Loucy (cell line): ENCODE results near the gene SMIM23.

Source experiments
- H2AFZ ChIP-seq: fragments of 200-600 bp; sonication (generic); 2 replicates; pipeline ENCODE4 v1.6.0; 2016; ENCODE audit warnings: antibody characterized with exemption, mild to moderate bottlenecking, low read length, moderate library complexity
- H3F3A ChIP-seq: fragments of 200-600 bp; 2 replicates; pipeline ENCODE4 v1.6.0; 2016; ENCODE audit warnings: antibody characterized with exemption, low read depth, mild to moderate bottlenecking
- H3K27me3 ChIP-seq: fragments of 200-600 bp; sonication (generic); 2 replicates; pipeline ENCODE4 v1.6.1; 2014; ENCODE audit warnings: low read length, mild to moderate bottlenecking; ENCODE audit not compliant: insufficient read depth, poor library complexity, severe bottlenecking
- H3K36me3 ChIP-seq: fragments of 200-600 bp; sonication (generic); 2 replicates; pipeline ENCODE4 v1.6.1; 2016; ENCODE audit warnings: low read length; ENCODE audit not compliant: insufficient read depth
- H3K4me1 ChIP-seq: fragments of 200-600 bp; sonication (generic); 2 replicates; pipeline ENCODE4 v1.5.1; 2014; ENCODE audit warnings: low read length, mild to moderate bottlenecking; ENCODE audit not compliant: insufficient read depth, poor library complexity, severe bottlenecking
- H3K4me2 ChIP-seq: fragments of 200-600 bp; sonication (generic); 2 replicates; pipeline ENCODE4 v1.6.0; 2014; ENCODE audit warnings: antibody characterized with exemption, low read length, low read depth, mild to moderate bottlenecking; ENCODE audit not compliant: poor library complexity, severe bottlenecking
- H3K4me3 ChIP-seq: fragments of 200-600 bp; sonication (generic); 2 replicates; pipeline ENCODE4 v1.5.1; 2014; ENCODE audit warnings: low read length, mild to moderate bottlenecking, mixed read lengths; ENCODE audit not compliant: poor library complexity, severe bottlenecking
- H3K79me2 ChIP-seq: fragments of 200-600 bp; sonication (generic); 2 replicates; pipeline ENCODE4 v1.6.1; 2014; ENCODE audit warnings: low read length; ENCODE audit not compliant: insufficient read depth
- H3K9ac ChIP-seq: fragments of 200-600 bp; sonication (generic); 2 replicates; pipeline ENCODE4 v1.6.0; 2014; ENCODE audit warnings: mild to moderate bottlenecking, low read depth, low read length, moderate library complexity; ENCODE audit not compliant: poor library complexity, severe bottlenecking
- H3K9me2 ChIP-seq: fragments of 200-600 bp; sonication (generic); replicated peaks from 2 replicates; pipeline ENCODE4 v1.6.1; 2016; ENCODE audit warnings: low read depth, low read length, mixed read lengths
- H3K9me3 ChIP-seq: fragments of 200-600 bp; sonication (generic); 2 replicates; pipeline ENCODE4 v1.6.1; 2014; ENCODE audit warnings: mild to moderate bottlenecking, antibody characterized with exemption, low read length, low read depth; ENCODE audit not compliant: insufficient read depth
- H4K20me1 ChIP-seq: fragments of 200-600 bp; sonication (generic); 2 replicates; pipeline ENCODE4 v1.6.0; 2014; ENCODE audit warnings: antibody characterized with exemption, low read length, mild to moderate bottlenecking; ENCODE audit not compliant: insufficient read depth, poor library complexity, severe bottlenecking
- EZH2phosphoT487 ChIP-seq: fragments of 200-600 bp; IDR thresholded peaks from 2 replicates; pipeline ENCODE4 v1.6.1; 2018; ENCODE audit warnings: antibody characterized with exemption, mild to moderate bottlenecking, moderate library complexity, borderline replicate concordance
- TF ChIP-seq, protein P1 (sequence below): fragments of 200-600 bp; sonication (generic); conservative IDR thresholded peaks from 2 replicates; pipeline ENCODE4 v1.5.1; 2014; ENCODE audit warnings: mild to moderate bottlenecking, antibody characterized with exemption, low read length

The SMIM23 gene

DNA sequence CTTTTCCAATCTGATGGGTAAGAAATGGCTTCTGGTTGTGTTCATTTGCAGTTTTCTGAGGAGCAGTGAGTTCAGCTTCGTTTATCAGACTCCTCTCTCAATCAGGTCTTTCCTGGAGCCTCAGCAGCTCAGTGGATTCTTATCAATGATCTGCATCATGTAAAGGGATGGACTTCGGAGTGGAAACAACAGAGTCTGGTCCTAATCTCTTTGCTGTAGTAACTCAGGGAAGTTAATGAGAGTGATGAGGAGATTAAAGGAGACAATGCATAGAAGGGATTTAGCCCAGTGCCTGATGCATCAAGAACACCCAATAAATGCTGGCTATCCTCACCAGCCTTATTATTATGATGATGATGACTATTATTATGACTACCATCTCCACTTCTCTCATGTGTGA is 47.2 kb downstream of the SMIM23 start:
- no peak for TF ChIP-seq EZH2phosphoT487
- TF ChIP-seq, protein P1, sequence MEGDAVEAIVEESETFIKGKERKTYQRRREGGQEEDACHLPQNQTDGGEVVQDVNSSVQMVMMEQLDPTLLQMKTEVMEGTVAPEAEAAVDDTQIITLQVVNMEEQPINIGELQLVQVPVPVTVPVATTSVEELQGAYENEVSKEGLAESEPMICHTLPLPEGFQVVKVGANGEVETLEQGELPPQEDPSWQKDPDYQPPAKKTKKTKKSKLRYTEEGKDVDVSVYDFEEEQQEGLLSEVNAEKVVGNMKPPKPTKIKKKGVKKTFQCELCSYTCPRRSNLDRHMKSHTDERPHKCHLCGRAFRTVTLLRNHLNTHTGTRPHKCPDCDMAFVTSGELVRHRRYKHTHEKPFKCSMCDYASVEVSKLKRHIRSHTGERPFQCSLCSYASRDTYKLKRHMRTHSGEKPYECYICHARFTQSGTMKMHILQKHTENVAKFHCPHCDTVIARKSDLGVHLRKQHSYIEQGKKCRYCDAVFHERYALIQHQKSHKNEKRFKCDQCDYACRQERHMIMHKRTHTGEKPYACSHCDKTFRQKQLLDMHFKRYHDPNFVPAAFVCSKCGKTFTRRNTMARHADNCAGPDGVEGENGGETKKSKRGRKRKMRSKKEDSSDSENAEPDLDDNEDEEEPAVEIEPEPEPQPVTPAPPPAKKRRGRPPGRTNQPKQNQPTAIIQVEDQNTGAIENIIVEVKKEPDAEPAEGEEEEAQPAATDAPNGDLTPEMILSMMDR = no peak
- Histone ChIP-seq H3K9me2 (no peaks in the 10 kb centered on the region), H3K4me2 (no peak overlapping the region), H4K20me1 (no peaks in the 10 kb centered on the region), H3F3A (no peaks in the 10 kb centered on the region), H3K9me3 (no peaks in the 10 kb centered on the region), H3K79me2 (no peaks in the 10 kb centered on the region), H3K4me3 (no peak overlapping the region), H2AFZ (no peak overlapping the region), H3K36me3 (no peaks in the 10 kb centered on the region), H3K9ac (no peak overlapping the region), H3K4me1 (peaks cover 9% of the 10 kb centered on the region), H3K27me3 (no peaks in the 10 kb centered on the region)

DNA sequence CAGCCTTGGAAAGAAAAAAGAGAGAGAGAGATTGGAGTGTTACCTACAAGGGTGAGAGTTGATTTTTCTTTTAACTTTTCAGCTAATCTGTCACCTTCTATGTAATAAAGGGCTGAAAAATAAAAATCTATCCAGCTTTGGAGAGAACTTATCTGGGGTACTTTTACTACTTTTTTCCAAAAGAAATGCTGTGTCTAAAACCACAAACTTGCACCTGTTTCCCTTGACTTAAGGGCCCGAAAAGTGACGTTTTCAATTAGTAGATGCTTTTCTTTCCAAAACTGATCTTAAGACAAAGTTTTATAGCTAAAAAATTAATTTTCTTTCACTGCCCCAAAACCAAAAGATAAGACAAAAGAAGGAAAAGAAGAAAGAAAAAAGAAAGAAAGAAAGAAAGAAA is 48.8 kb downstream of the SMIM23 start:
- no peaks in the 10 kb centered on the region for H3F3A ChIP-seq
- no peak overlapping the region for H3K4me3 ChIP-seq
- no peaks in the 10 kb centered on the region for H3K79me2 ChIP-seq
- no peaks in the 10 kb centered on the region for H3K36me3 ChIP-seq
- no peak overlapping the region for H3K4me2 ChIP-seq
- TF ChIP-seq EZH2phosphoT487 = no peak
- TF ChIP-seq, protein P1 = no peak
- no peak overlapping the region for H2AFZ ChIP-seq
- H3K4me1 ChIP-seq = peaks cover 9% of the 10 kb centered on the region
- no peak overlapping the region for H3K9ac ChIP-seq
- no peaks in the 10 kb centered on the region for H3K27me3 ChIP-seq
- no peaks in the 10 kb centered on the region for H4K20me1 ChIP-seq
- no peaks in the 10 kb centered on the region for H3K9me2 ChIP-seq
- no peaks in the 10 kb centered on the region for H3K9me3 ChIP-seq

DNA sequence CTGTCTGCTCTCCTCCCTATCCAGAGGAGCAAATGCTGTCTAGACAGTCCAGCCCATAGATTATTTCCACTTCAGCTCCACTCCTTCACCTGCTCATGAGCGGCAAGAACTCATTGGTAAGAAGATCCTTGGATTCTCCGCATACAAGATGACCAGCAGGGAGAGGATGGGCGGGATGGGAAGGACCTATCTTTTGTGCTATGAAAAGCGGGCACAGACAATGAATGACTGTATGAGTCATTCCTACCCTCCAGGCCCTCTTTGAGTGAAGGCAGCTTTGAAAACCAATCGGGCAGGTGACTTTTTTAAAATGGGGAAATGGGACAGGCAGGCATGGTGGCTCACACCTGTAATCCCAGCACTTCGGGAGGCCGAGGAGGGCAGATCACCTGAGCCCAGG is 49.4 kb downstream of the SMIM23 start:
- no peaks in the 10 kb centered on the region for H3F3A ChIP-seq

More for the DNA sequence above, 49.4 kb downstream of the SMIM23 start:
- H3K9me2 ChIP-seq = no peaks in the 10 kb centered on the region
- no peaks in the 10 kb centered on the region for H3K36me3 ChIP-seq
- H3K4me2 ChIP-seq = no peak overlapping the region
- H3K4me1 ChIP-seq = peaks cover 6% of the 10 kb centered on the region
- H3K79me2 ChIP-seq = no peaks in the 10 kb centered on the region
- no peak for TF ChIP-seq EZH2phosphoT487
- TF ChIP-seq, protein P1 = no peak
- H3K9me3 ChIP-seq = no peaks in the 10 kb centered on the region
- no peaks in the 10 kb centered on the region for H4K20me1 ChIP-seq
- H3K4me3 ChIP-seq = no peak overlapping the region
- H3K27me3 ChIP-seq = no peaks in the 10 kb centered on the region
- H3K9ac ChIP-seq = no peak overlapping the region
- no peak overlapping the region for H2AFZ ChIP-seq
